ENCODE results near the gene DDX54.
"Not testable (repeated sequence)": the region's sequence is repeated elsewhere in the genome, so short reads cannot be mapped to it uniquely, and the experiment has no call there.

DDX54 gene

DNA sequence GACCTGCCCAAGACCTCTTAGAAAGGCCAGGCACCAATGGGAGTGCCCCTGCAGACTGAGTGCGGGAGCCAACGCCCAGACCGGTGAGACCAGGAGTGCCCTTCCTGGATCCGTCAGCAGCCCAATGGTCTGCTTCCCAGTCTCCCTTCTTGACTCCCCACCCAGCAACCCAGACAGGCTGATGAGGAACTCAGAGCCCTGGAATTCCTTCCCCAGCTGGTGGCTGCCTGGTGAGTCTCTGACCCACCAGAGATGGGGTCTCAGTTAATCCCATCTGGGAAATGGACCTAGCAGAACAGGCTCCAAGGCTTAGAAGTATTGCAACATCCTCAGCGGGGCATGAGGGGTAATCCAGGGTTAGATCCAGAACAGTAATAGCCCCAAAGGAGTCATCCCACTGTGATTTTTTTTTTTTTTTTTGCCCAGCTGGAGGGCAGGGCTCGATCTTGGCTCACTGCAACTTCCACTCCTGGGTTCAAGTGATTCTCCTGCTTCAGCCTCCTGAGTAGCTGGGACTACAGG lies 48.2 kb downstream of the DDX54 start:
- DNase-seq, result no peak

DNA sequence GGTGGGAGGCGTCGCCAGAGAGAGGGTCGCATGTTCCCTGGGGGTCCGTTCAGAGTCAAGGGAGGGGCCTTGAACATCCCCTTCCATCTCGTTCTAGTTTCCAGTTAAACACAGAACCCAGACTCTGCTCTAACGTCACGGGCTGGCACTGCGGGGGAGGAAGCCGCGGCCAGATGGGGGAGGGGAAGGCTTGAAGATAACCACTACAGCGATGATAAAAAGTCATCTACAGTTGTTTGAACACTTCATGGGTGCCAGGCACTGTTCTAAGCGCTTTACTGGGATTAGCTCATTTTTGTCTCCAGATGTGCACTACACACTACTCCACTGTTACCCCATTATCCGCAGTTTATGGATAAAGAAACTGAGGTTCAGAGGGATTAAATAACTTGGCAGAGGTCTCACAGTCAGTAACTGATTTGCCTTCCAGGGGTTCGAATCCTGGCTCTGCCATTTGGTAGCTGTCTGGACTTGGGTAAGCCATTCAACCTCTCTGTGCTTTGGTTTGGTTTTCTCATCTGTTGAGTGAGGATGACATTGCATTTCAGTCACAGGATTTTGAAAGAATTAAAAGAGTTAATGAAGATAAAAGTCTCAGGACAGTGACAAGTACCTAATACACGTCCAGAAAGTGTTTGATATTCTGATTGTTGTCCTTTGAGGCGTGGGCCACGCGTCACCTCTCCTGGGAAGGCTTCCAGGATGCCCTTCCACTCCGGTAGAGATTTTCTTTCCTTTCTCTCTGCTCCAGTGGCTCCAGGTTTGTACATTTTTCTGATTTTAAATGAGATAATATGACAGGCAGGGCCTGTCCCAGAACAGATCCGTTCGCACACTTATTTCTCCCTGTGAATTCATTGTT lies 48.9 kb downstream of the DDX54 start:
- no peak for DNase-seq

DNA sequence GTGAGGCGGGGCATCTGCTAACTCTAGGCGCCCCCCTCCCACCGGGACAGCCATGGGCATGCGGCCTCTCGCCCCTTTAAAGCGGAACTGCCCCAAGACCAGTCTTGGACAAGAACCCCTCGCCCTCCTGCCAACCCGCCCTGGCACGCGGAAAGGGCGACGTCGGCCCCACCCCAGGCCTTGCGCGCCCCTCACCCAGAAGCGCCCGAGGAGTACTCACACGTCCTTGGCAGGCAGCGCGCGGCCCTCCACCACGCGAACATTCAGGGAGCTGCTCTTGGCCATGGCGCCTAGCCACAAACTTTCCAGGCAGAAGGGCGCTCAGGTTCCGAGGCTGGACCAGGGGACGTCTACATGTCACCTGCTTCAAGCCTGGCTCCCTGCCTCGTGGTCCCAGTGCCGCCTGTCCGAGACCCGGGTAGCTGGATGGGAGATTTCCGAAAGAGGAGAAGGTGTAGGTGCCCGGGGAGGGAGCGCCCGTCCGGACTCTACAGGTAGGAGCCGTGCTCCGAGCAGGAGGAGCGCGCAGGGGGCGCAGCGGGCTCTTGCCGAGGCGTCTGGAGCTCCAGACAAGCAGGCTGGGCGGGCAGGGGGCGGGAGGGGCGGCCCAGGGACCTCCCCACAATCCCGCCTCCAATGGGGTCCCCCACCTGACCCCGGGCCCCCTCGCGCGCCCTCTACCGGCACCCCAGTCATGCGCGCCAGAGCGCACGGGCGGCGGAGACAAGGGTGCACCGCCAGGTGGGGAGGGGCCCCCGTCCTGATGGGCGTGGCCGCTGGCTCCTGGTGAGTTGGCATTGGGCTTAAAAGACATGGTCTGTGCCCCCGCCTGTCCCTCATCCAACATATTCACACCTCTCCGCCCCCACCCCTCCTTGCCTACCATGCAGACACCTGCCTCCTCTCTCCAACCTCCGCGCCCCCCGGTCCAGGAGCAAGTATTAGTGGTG lies 49.8 kb downstream of the DDX54 start, which contains the start of gene RASAL1:
RASAL1 (minus strand) TSS at position 584 of the 950 bp plus-strand sequence; CDS start at position 285, 299 bp downstream.
- peak; percentile 35 for DNase-seq

GRCh38 chr12:113134521-113134951 lies 50.7 kb downstream of the DDX54 start:
- no peak for DNase-seq

DNA sequence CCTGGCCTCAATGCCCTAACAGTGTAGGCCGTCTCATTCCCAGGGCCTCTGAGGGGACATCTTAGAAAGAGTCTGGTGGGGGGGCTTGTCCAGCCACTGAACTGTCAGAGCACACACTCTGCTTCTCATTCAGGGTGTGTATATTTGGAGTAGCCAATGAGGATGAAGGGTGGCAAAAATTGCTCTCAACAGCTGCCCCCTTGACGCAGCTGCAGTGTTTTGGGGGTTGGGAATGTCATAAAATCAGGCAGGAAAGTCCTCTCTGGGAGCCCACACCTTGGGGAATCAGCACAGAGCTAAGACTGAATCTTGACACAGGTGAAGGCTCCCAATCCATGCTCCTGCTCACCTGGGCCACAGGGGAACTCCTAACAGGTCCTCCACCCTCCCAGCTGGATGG lies 51.2 kb downstream of the DDX54 start:
- DNase-seq, result no peak

DNA sequence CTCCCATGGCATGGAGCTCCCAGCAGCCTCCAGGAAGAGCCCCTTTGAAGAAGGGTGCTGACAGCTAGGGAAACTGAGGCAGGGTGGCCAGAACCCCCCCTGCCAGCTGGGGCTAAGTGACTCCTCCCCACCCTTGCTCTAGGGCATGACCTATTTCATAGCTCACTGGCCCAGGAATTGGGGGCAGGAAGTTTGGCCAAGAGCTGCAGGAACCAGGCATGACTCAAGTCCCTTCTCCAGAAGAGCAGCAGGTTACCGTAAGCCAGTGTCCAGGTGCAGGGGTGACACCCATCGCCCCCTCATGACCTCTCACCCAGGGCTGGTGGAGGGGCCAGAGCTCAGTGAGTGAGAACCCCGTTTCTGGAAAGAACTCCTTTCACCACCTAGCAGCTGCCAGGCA lies 51.6 kb downstream of the DDX54 start:
- DNase-seq, result no peak

GRCh38 chr12:113133036-113133435 lies 52.2 kb downstream of the DDX54 start:
- no peak for DNase-seq

- no peak for DNase-seq
Observed at GRCh38 chr12:113131556-113131955, 53.7 kb downstream of the DDX54 start.

GRCh38 chr12:113130457-113131135 lies 54.7 kb downstream of the DDX54 start:
- DNase-seq, result no peak

DNA sequence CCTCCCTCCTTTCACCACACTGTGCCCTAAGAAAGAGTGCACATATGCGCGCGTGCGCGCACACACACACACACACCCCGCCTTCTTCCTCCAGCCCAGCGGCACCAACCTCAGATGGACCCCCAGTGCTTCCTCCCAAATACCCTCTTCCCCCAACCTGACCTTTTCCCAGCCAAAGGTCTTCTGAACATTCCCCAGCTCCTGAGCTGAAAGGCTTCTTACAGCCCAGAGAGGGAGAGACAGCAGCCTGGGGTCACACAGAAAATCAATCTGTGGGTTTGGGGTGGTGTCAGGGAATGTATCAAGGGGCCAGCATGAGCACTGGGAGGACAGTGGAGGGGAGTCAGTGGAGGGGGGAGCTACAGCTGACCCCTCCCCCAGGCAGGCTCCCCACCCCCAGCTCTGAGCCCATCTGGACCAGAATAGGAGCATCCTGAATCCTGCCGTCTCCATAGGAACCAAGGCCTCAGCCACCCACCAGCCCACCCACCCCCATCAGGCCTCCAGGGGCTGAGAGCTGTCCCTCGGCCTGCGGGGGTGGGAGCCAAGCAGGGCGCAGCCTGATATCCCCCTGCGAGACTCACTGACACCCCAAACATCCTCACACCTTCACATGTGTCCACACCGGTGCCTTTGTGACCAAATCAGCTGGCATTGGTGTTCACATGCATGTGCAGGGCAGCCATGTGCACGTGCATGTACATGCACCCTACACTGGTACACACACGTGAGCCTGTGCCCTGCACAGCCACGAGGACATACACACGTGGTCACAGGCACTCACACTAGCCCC lies 55.4 kb downstream of the DDX54 start:
- DNase-seq, result no peak

GRCh38 chr12:113128802-113129663 lies 56.2 kb downstream of the DDX54 start:
- no peak for DNase-seq

GRCh38 chr12:113127791-113128199 lies 57.5 kb downstream of the DDX54 start:
- no peak for DNase-seq

GRCh38 chr12:113120670-113121370 lies 64.5 kb downstream of the DDX54 start:
- DNase-seq, result no peak

DNA sequence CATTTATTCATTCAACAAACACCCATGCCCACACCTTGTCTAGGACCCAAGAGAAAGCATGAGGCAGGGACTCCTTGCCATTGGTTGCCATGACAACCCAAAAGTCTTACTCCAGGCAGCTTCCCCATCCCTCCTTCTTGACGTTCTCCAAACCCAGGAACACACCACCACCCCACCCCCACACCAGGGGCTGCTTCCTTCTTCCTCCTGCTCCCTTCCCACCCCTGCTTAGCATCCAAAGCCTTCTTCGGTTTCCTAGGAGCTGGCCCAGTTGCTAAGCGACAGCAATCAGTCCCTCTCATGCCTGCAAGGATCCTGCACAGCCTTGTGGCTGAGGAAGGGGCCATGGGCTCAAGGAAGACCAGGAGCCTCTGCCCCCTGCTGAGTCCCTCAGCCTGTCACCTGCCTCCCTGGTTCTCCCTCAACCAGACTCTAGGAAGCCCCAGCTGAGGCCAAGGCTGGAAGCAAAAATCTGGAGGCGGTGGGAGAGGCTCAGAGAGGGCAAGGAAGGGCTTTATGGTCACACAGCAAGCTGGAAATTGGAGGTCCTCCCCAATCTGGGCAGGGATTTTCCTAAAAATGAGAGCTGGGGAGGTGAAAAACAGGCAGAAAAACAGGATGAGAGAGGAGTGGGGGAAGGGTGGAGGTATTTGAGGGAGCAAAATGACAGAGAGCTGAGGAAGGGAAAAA lies 65.2 kb downstream of the DDX54 start:
- no peak for DNase-seq

DNA sequence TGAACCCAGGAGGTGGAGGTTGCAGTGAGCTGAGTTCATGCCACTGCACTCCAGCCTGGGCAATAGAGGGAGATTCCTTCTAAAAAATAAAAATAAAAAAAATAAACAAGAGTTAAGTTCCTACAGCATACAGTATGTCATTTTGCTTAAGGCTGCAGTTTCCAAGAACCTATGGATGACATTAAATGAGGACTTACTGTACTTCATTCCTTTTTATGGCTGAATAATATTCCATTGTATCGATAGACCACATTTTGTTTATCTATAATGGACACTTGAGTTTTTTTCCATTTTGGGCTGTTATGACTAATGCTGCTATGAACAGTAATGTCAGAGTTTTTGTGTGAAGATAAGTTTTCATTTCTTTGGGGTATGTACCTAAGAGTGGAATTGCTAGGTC lies 67.1 kb downstream of the DDX54 start:
- DNase-seq, result no peak

- not testable (repeated sequence) for DNase-seq
Observed at GRCh38 chr12:113117684-113118083, 67.6 kb downstream of the DDX54 start.

DNA sequence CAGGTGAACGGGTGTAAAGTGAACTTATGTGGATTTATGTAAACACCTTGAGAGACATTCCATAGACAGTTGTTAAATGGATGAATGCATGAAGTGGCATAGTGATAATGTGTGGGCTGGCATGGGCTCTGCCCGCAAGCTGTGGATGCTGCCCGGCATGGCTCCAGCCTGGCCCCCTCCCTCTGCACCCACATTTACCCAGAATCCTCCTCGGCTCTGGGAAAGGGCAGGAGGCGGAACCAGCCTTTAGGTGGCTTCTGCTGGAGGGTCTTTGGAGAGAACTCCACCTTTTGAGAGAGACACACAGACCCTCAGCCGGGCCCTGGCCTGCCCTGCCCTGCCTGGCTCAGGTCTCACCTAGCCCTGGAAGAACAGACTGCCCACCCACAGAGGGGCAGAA lies 68.4 kb downstream of the DDX54 start:
- DNase-seq, result no peak

DNA sequence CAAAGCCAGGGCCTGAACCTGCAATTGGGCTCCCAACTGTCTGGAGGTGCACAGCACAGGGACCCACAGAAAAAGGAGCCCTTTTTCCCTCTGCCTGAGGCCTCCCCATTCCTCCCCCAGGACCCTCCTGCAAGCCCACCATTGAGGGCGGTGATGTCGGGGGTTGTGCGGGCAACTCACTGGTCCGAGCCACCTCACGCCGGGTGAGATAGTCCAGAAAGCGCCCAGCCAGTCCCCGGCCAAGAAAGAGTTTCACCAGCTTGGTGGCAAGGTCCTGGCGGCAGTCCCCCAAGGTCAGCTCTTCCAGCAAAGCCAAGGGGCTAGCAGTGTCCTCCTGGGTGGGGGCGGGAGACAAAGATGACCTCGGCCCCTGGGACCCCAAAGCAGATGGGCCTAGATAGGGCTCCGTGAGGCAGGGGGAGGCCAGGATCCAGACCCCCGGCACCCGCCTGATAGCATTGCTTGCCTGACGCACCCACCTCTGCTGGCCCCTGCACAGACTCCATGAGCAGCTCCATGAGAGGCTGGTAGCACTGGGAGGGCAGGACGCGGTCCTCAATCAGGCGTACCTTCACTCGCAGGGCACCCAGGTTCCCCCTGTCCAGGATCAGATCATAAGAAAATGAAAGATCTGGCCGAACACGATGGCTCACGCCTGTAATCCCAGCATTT lies 69.7 kb downstream of the DDX54 start:
- DNase-seq, result no peak
